Measurements from ENCODE around the gene RRAS2. TPM values are rescaled to one million over a fixed set of nuclear protein-coding genes. Genes with fewer than 3 reads are reported as not detected.
"Not testable (repeated sequence)": the region's sequence is repeated elsewhere in the genome, so short reads cannot be mapped to it uniquely, and the experiment has no call there.

Gene RRAS2
- total RNA-seq, 1 donor from 2014 or later = 23.4 TPM

DNA sequence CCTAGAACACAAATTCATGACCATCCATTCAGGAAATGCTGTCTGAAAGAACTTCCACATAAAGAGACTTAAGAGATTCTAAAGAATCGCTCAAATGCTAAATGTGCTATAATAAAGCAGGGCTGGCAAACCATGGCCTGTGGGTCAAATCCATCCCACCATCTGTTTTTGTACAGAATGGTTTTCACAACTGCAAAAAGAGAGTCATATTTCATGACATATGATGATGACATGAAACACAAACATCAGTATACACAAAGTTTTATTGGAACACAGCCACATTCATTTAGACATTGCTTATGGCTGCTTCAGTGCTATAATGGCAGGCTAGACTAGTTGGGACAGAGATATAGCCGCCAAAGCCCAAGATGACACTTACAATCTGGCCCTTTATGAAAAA lies 85.1 kb downstream of the RRAS2 start:
- ATAC-seq (no peak), DNase-seq (ENCODE audit: low spot score) (no peak)
- intact Hi-C loops (cut with DNase I) = no loop called here

DNA sequence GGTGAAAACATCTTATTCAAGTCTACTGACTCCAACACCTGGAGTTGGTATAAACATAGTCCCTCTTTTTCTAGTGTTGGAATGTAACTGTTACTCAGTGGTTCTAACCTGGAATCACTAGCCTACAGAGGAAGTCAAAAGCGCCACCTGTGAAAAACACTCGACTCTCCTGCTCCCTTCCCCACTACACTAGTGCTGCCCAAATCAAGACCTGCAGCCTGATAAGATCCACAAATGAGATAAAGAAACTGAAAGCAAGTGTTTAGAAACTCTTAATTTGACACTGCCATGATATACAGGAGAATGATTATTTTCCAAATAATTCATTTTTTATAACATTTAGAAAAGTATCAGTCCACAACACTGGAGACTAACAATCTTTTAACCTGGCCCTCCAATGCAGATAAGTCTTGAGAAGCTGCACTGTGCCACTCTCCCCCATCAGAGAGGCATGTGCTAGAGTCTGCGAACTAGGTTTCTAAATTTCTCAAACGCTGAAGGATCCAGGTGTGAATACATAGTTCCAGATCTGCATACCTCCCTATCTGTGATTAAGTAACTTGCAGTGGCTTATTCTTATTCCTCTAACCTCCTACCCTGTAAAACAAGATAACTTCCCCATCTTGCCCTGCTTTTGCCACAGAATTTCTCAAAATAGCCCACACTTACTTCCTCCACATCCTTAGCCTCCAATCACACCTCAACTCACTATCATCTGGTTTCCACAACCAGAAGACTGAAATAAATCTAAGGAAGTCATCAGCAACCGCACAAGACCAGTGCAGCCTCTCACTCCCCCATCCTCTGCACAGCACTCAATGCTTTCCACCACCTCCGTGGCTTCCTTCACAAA lies 88.1 kb downstream of the RRAS2 start:
- intact Hi-C loops (cut with DNase I) = no loop called here
- no peak for DNase-seq (ENCODE audit: low spot score)
- ATAC-seq = no peak

DNA sequence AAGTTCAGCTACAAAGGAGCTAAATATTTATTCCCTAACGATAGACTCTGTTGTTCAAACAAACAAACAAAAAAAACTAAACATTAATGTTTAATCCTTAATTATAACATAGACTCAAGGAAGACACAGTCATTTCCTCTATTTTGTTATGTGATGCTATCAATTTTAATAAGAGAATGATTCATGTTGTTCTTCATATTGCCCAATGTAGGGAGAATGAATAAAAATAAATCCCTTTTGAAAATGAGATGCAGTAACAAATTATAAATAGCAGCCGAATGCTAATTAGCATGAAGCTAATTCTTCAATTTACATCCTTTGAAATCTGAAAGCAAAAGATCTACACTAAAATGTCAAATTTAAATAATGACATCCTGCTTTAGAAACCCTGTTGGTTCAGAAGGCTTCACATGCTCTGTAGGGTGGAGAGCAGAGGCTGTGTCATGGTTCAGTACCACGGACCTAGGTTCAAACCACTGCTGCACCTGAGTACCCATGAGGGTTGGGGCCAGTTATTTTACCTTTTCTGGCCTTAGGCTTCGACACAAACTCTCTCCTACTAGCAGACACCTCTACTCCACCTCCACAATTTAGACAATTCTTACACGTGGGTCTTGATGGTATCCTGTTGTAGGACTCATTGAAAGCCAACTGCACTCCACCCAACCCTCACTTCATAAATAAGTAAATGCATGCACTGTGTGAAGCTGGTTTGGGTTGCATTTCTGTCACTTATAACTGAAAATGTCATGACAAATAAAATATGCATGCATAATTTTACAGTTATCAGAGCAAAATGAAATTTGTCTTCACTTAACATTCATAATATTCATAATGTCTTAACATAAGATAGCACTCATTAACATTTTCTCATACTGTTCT lies 89.0 kb downstream of the RRAS2 start:
- intact Hi-C loops (cut with DNase I) = loop anchor here (10.0 kb wide), 1 partner anchor 785 kb away; no protein-coding TSS in a partner anchor
- ATAC-seq (no peak), DNase-seq (ENCODE audit: low spot score) (no peak)

DNA sequence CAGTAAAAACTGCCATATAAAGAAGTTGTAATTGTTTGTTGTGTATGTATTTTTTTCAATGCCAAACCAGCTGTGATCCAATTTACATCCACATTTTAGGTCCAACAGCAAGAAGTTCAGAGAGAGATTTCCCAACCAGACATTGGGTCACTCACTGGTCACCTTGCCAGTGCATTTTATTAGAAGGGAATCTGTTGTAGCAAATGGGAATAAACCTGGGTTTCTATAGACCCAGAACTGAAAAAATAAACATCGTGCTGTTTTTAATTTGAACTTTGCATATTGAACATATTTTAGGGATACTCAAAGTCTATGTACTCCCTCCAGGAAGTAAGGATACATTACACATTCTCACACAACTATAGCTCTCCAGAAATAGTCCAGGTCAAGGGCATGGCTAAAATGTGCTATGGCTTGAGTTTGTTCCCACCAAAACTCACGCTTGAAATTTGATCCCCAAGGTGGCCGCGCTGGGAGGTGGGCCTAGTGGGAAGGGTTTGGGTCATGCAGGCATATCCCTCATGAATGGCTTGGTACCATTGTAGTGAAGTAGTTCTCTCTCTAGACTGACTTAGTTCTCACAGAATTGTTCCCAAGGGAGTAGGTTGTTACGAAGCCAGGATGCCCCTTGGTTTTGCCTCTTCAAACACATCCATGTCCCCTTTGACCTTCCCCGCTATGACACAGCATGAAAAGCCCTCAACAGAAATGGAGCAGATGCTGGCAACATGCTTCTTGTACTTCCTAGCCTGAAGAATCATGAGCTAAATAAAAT lies 90.9 kb downstream of the RRAS2 start:
- intact Hi-C loops (cut with DNase I) = loop anchor here (10.0 kb wide), 1 partner anchor 783 kb away; no protein-coding TSS in a partner anchor
- ATAC-seq (no peak), DNase-seq (ENCODE audit: low spot score) (no peak)

DNA sequence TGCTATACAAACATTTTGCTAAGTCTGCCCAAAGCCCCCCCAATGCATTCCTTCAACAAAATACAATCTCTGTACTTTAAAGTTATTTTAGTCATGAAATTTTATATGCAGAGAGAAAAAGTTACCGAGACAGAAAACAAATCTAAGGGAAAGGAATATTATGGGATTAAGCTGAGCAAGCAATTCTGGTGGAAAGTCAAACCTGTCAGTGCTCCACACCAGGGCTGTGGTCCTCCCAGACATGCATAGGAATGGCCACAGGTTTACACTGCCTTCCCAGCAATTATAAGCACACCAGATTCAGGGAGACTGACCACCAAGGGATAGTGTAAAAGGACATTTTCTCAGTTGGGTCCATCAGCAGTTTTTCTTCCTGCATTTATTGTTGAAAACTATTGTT lies 92.4 kb downstream of the RRAS2 start:
- DNase-seq (ENCODE audit: low spot score) (no peak), ATAC-seq (no peak)
- intact Hi-C loops (cut with DNase I) = loop anchor here (10.0 kb wide), 1 partner anchor 782 kb away; no protein-coding TSS in a partner anchor

DNA sequence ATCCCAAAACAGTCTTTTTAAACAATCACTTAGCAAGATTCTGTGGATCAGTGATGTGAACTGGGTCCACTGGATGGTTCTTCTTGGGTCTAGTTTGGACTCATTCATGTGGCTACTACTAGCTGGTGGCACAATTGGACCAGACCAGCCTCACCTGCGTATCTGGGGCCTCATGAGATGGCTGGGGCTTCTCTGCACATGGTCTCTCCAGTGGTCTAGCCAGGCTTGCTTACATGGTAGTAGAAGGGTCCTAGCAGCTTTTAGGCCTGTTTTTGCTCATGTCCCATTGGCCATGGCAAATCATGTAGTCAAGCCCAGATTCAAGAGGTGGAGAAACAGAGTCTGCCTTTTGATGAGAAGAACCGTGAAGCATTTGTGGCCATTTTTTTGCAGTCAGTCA lies 94.0 kb downstream of the RRAS2 start:
- intact Hi-C loops (cut with DNase I) = loop anchor here (10.0 kb wide), 1 partner anchor 780 kb away; no protein-coding TSS in a partner anchor
- no peak for DNase-seq (ENCODE audit: low spot score)
- ATAC-seq = no peak

DNA sequence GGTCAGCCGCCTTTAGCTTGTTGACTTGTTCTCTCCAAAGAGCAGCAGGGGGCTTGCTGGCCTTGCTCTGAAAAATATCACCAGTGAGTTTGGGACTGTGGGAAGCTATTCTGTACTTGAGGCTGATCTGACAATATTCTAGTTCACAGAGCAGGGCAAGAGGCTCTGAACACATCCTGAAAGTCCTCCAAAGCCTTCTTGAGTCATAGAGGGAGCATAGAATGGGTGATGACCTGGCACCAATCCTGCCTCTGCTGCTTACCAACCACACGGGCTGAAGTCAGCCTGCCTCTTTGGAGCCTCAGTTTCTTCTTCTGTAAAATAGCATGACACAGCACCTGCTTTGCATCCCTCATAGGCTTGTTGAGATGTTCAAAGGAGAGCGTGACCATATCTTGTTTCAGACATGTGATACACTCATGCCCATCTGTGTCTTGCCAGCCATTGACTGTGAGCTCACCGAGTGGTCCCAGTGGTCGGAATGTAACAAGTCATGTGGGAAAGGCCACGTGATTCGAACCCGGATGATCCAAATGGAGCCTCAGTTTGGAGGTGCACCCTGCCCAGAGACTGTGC lies 96.6 kb downstream of the RRAS2 start:
- DNase-seq (ENCODE audit: low spot score) = no peak
- intact Hi-C loops (cut with DNase I) = loop anchor here (10.0 kb wide), 1 partner anchor 778 kb away; no protein-coding TSS in a partner anchor
- ATAC-seq = no peak

DNA sequence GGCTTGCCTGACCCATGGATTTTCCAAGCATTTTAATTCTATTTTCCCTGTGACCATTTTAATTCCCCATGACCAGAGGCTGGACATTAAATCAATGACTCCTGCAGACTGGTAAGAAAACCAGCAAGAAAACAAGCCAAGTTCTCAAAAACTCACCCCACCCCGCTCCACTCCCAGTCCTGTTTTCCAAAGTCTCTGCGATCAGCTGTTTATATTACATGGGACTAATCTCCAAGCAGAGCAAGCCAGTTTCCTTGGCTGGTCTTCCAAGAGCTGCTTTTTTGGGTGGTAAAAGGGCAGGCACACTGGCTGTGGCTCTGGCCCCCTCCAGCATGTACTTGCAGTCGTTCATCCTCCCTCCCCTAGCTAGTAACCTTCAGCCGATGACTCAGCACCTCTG lies 97.9 kb downstream of the RRAS2 start:
- DNase-seq (ENCODE audit: low spot score) (no peak), ATAC-seq (no peak)
- intact Hi-C loops (cut with DNase I) = loop anchor here (10.0 kb wide), 1 partner anchor 776 kb away; no protein-coding TSS in a partner anchor

DNA sequence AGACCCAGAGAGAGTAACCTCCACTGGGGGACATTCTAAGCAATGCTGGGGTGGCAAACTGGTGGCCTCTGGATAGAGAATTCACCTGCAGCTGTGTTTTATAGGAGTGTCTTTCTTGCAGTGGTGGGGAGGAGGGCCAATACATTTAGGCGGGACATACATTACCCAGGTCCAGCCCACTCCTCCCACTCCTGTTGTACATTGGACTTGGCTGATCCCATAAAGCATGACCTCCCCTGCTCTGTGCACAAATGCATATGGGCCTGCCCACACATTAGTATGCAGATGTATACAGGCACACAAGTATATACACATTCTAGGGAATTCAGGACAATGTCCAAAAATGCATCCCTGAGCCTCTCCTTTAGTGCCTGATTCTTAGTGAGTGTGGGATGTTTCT lies 99.1 kb downstream of the RRAS2 start:
- ATAC-seq = no peak
- intact Hi-C loops (cut with DNase I) = loop anchor here (10.0 kb wide), 1 partner anchor 775 kb away; no protein-coding TSS in a partner anchor

DNA sequence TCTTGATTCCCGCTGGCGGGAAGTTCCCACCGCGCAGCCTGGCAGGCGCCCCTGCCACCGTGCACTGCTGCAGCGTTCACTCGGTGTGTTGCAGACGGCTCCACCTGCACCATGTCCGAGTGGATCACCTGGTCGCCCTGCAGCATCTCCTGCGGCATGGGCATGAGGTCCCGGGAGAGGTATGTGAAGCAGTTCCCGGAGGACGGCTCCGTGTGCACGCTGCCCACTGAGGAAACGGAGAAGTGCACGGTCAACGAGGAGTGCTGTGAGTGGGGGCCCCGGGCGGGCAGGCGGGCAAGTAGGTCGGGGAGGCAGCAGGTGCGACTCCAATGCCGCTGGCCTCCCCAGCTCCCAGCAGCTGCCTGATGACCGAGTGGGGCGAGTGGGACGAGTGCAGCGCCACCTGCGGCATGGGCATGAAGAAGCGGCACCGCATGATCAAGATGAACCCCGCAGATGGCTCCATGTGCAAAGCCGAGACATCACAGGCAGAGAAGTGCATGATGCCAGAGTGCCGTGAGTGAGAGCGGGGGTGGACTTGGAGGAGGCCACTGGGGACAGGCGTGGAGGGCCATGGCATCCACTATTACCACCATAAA lies 99.7 kb downstream of the RRAS2 start:
- no peak for DNase-seq (ENCODE audit: low spot score)
- no peak for ATAC-seq
- intact Hi-C loops (cut with DNase I) = no loop called here

More for the DNA sequence above, 99.1 kb downstream of the RRAS2 start:
- DNase-seq (ENCODE audit: low spot score) = no peak

DNA sequence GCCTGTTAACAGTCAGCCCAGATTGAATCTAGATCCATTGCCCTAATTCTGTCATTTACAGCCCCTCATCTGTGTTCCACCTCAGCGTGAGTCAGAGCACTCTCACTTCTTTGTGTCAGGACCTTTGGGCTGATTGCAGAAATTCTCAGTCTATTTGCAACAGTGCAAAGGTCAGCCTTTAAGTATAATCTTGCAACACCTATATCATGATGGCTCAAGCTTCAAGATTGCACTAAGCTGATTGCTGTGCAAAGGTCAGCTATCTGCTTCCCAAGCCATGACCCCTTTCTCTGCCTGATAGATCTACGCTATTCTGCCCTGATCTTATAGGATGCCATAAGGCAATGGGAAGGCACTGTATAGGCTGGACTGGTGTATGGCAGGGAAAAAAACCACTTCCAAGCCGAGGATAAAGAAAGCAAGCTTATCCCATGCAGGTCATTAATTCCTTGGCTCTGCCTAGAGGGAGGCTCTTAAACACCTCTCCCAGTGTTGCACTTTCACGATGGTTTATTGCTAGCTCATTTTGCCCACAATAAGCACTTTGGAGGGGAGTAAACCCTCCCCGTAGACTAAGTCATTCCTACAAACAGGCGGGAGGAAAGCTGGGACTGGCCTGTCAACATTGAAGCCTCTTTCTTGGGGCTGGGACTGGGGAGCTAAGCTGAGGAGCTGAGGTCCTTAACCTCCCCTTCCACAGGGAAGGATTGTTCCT lies 100.6 kb downstream of the RRAS2 start:
- intact Hi-C loops (cut with DNase I) = no loop called here
- DNase-seq (ENCODE audit: low spot score) = no peak
- ATAC-seq = no peak

DNA sequence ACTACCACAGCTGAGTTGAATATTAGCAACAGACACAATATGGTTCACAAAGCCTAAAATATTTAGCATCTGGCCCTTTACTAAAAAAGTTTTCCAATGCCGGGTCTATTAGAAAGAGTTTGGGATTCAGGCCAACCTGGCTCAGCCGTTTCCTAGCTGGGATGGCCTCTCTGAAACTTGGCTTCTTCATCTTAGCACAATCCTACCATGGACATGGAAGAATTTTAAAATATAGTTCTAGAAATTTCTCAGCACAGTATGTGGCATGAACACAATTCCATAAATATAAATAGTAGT lies 103.8 kb downstream of the RRAS2 start:
- intact Hi-C loops (cut with DNase I) = no loop called here
- ATAC-seq = no peak
- DNase-seq (ENCODE audit: low spot score) = no peak

DNA sequence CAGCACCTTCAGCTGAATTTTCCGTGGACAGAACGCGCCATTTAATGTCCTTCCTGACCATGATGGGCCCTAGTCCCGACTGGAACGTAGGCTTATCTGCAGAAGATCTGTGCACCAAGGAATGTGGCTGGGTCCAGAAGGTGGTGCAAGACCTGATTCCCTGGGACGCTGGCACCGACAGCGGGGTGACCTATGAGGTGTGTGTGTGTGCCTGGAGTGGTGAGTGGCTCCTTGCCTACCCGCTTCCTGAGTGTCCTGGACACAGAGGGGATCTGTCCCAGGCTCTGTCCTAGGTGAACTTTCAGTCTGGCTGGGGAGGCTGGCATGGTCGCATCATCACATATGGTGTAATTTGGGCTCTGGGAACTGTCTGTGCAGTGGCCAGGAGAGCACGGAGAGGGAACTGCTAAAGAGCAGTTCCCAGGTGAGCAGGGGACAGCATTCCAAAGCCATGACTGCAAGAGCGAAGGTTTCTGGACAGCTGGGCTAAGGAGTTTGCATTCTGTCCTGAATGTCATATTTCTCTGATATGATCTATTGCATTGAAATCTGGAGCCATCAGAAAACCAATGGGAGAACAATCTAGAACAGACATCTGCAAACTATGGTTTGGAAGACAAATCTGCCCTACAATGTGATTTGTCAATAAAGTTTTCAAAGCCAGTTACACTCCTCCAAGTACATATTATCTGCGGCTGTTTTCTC lies 104.3 kb downstream of the RRAS2 start:
- intact Hi-C loops (cut with DNase I) = loop anchor here (5.0 kb wide), 1 partner anchor 297 kb away; no protein-coding TSS in a partner anchor
- DNase-seq (ENCODE audit: low spot score) (no peak), ATAC-seq (no peak)

DNA sequence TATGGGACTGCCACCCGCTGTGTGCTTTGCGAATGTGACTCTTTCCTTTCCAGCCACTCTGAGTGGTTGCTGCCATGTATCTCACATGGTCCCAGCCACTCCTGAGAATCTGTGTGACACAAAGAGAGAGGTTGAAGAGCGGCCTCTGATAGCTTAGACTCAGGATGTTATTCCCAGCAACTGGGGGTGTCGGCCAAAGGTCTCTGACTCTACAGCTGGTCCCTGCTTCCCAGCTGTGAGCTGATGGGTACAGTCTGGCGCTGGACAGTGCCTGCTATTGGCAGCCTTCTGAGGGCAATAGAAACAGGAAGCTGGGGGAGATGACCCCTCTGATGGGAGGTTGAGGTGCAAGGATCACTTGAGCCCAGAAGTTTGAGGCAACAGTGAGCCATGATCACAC lies 105.1 kb downstream of the RRAS2 start:
- intact Hi-C loops (cut with DNase I) = loop anchor here (5.0 kb wide), 1 partner anchor 297 kb away; no protein-coding TSS in a partner anchor
- no peak for DNase-seq (ENCODE audit: low spot score)
- no peak for ATAC-seq

DNA sequence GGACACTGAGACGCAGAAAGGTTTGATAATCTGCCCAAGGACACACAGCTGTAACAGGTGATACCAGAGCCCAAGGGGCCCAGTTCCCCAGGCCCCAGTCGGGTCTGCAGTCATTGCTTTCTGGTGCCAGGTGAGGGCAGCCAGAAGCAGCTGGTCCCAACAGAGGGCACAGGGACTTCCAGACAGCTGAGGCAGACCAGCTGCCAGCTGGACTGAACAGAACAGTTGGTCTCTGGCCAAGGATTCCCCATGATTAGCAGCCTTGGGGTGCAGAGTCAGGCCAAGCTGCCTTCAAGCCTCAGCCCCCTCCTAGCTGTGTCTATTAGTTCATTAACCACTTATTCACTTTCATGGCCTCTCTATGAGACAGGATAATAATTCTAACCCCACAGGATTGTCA lies 105.6 kb downstream of the RRAS2 start:
- ATAC-seq (no peak), DNase-seq (ENCODE audit: low spot score) (no peak)
- intact Hi-C loops (cut with DNase I) = loop anchor here (5.0 kb wide), 1 partner anchor 296 kb away; no protein-coding TSS in a partner anchor

DNA sequence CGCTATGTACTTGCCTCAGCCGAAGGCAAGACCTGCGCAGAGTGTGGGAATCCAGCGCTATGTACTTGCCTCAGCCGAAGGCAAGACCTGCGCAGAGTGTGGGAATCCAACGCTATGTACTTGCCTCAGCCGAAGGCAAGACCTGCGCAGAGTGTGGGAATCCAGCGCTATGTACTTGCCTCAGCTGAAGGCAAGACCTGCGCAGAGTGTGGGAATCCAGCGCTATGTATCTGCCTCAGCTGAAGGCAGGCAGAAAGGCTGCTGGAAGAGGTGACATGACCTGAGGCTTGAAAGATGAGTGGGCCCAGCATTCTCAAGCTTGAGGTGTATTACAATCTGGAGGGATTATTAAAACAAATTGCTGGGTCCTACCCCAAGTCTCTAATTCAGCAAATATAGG lies 106.5 kb downstream of the RRAS2 start:
- intact Hi-C loops (cut with DNase I) = loop anchor here (5.0 kb wide), 1 partner anchor 295 kb away; no protein-coding TSS in a partner anchor
- ATAC-seq; DNase-seq (ENCODE audit: low spot score): not testable (repeated sequence)

DNA sequence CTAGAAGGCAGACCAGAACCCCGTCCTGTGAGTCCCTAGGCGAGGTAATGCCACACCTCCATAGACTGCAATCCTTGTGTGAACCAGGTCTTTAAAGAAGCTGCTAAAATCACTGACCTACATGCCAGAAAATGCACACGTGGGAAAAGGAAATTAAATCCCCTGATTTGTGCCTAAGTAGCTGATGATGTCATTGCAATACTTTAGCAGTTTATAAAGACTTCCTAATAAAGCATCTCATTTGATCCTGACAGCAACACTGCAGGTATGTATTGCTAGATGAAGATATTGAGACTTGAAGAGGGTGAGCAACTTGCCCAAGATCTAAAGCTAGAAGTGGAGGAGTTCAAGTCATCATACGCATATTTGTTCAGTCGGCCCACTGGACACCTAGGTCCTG lies 107.2 kb downstream of the RRAS2 start:
- ATAC-seq (no peak), DNase-seq (ENCODE audit: low spot score) (no peak)
- intact Hi-C loops (cut with DNase I) = loop anchor here (5.0 kb wide), 1 partner anchor 294 kb away; no protein-coding TSS in a partner anchor
